Measurements from ENCODE around the gene VASH1.

VASH1 gene

DNA sequence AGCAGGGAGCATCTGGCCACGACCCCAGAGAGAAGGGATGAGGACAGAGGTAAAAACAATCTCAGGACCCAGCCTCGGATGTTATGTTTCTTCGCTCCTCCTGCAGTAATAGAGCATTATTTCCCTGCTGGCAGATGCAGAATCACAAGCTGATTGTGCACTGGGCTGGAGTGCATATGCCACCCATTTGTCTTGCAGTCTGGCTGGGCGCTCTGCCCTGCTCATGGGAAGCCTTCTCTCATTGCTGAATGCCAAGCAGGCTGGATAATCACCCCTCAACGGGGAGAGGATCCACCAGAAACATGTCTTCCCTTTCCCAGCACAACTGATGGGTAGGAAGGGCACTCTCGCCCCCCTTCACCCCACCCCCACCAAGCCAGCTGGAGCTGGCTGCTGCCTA lies 8.5 kb upstream of the VASH1 start:
- DNase-seq, result no peak

DNA sequence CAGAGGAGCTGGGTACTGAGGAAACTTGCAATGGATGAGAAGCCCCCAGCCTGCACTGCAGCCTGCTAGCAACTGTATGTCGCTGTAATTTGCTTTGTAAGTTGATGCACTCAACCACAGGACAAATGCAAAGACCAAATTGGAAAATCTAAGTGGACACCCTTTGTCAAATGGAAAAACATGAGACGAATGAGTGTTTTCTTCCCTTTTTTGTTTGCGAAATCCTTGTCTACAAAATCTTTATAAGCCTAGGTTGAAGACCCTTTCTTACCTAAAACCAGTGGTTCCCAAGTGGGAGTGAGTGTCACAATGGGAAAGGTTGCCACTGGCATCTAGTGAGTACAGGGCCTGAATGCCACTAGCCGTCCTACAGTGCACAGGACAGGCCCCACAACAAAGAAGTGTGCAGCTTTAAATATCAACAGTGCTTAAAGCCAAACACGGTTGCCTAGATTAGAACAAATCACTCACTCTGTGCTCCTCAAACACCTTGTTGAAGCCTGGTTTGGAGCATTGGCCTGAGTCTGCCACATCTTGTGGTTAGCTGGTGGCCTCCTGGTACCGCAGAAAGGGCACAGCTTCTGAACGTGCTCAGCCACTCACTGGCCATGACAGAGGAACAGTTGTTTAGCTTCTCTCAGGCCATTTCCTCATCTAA lies 7.6 kb upstream of the VASH1 start:
- no peak for DNase-seq

DNA sequence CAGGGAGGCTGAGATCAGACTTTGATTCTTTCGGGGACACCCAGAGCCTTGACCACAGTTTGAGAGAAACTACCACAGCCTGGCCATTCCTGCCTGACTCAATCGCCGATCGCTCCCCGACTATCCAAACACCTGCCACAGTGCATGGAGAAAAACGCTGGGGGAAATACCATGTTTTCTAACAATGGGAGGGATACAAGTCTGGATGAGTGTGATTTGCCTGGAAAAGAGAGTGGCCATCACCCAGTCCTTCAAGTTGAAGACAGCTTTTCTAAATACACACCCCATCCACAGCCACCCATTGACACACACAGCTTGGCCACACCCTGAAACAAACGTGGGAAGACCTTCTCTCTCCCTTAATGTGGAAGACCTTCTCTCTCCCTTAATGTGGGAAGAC lies 6.7 kb upstream of the VASH1 start:
- DNase-seq, result no peak

DNA sequence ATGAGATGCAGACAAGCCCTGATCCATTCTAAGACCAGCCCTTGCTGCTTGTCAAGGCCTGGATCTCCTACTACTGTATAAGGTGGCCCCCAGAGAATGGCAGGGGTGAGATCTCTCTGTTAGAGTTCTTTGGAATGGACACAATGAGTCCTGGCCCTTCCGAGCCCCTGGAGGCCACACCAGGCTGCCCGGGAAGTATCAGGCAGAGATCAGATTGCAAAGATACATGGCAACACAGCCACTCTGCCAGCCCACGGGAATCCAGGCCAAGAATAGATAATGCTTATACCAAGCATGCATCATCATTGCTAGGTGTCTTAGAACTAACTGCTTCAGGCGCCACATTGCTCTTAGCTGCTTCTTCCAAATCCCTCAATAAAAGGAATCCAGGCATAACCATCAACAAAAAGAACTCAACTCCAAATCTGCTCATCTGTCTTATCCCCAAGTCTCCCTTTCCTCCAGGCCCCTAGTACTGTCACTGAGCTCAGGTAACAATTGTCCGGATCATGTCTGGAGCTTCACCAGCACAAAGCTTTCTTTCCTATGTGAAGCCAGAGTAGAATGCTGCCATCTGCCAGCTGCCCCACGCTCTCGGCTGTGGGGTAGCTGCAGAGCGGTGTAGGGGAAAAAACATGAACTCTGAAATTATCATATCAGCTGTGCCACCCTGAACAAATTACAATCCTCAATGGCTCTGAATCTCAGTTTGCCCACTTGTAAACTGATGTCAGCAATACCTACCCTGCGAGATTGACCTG lies 5.5 kb upstream of the VASH1 start:
- DNase-seq, result no peak

DNA sequence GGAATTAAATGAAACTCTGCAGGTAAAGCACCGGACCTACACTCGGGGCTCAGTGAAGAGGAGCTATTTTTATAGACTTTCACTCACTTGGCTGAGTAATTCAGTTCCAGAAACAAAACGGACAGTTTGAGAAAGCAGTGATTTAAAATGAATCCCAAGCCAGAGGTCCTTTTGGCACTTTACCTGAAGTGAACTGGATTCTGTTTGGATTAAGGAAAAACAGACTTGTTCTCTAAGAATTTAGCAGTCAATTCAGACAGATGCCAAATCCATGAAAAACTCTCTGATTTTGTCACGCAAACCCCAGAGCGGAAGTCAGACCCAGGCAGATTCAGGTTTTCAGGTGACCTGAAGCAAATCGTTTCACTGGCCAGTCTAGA lies 4.9 kb upstream of the VASH1 start:
- DNase-seq, result no peak

DNA sequence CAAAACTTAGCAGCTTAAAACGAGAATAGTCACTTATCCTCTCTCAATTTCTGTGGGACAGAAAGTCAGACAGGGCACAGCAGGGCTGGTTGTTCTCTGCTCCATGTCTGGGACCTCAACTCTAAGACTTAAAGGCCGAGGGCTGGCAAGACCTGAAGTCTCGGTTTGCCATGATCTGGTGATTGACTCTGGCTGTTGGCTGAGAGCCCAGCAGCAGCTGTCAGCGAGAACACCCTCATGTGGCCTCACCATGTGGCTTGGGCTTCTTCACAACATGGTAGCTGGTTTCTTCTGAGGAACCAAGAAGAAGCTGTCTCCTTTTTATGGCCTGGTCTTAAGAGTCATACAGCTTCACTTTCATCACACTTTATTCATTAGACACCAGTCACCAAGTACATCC lies 1.7 kb upstream of the VASH1 start:
- DNase-seq, result no peak

DNA sequence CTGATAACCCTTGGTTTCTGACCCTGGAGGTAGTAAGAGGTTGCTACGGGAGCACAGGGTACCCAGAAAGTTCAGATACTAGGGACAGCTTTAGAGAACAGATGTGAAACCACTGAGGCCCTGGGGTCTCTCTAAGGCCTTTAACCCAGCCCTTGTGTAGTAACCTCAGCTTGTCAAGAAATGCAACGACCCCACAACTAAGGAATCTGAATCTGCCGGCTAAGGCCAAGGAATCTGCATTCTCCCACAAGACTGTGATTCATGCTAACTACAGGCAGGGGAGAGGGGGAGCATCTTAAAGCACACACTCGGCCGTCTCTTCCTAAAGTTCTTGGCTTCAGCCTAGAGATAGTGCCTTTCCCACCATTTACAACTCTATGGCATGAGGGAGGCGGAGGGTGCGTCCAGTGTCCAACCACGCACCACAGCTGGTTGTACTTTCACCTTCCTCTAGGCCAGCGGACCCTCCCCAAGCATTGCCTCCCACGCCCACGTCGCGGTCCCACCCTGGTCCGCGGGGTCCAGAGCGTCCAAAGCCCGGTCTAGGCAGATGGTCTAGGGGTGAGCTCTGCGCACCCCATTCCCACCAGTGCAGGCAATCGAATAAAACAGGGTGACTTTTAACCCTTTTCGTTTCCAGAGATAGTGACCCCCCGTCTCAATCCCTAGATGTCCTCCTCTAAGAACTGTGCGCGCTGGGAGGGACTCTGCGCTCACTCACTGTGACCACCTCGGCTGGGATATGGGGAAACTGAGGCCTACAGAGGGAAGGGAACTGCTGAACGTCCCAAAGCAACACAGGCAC lies 735 bp upstream of the VASH1 start:
- no peak for DNase-seq

DNA sequence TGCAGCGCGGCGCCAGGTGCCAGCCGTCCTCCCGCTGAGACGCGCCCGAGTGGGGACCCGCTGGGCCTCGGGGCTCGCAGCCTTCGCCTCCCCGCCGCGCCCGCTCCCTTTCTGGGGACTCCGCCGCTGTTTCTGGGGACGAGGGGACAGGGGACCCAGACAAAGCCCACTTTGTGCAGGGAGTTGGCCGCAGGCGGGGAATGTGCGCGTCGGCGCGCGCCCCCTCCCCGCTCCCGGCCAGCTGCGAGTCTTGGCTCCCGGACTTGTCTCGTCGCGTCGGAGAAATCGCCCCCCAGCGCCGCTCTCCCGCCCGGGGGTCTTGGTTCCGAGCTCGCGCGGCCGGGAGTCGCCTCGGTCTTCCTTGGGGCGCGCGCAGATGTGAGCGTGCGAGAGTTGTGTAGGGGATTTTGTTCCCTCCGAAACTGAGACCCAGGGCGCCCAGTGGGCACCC lies 717 bp downstream of the VASH1 start:
- no peak for DNase-seq

DNA sequence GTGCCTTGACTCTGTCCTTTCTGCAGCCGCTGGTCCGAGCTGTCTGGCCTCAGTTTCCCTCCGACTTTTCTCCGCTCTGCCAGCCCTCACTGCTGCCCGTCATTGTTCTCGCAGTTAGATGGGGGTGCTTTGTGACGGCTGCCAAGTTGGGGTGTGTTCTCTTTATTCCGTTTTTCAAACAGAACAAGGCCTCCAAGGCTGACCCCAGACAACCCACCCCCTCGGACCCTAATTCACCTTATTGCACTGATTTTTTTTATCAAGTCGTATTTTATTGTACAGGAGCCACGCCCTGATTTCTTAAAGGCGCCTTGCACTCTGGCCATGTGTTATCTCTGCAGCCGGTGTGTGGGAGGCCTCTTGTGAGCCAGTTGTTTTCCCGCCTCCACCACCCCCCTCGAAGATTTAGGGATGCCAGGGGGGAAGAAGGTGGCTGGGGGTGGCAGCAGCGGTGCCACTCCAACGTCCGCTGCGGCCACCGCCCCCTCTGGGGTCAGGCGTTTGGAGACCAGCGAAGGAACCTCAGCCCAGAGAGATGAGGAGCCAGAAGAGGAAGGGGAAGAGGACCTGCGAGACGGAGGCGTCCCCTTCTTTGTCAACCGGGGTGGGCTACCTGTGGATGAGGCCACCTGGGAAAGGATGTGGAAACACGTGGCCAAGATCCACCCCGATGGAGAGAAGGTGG lies 1.3 kb downstream of the VASH1 start:
- no peak for DNase-seq

DNA sequence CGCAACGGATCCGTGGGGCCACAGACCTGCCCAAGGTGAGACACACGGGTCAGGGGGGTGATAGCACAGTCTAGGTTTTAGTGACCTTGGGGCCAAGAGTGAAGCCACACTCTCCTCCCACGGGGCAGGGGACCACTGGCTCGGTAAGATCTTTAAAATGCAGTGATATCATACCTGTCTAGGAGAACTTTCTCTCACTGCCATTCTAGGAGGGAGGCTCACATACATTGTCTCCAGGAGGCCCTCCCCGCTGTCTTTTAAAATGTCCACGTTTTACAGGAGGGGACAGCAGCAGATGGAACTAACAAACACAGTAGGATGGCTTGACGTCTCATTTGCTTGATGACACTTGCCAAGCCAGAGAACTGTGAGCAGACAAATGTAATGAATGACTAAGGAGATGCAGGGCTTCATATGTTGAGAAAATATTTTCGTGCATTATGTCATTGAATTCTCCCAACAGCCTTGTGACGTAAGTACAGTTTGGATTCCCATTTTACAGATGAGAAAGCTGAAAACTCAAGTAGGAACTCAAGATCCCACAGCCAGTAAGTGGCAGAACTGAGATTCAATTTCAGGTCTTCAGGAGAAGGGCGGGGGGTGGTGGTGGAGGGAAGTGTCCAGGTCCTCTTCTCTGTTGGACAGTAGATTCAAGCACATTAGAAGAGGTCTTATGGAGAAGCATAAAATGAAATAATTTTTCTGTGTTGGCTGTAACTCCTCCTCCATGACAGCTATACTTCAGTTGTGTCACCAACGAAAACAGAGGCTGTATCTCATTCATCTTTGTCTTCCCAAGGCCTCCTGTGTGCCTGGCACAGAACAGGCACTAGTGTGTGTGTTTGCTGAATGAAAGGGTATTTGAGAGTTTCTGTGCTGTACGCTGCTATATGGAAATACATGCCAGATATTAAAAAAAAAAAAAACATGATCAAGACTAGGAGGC lies 2.1 kb downstream of the VASH1 start:
- DNase-seq, result no peak

DNA sequence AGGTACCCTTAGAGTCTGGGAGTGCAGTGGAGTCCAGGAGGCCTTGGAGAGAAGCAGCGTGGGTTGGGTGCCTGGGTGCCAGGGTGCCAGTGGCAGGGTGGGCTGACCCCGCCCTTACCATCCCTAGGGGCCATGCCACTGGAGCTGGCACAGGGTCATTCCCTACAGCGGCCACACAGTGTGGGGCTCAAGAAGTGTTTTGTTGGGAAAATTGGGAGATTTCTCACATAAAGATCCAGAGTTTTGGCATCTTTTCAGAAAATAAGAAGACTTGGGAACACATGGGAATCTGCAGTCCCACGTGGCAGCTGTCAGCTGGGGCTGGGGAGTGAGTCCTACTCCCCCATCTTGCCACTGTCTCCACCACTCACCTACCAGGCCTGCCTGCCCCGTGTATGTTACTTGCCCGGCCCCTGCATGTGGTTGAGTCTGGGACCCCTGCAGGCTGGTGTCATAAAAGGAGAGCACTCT lies 4.2 kb downstream of the VASH1 start:
- no peak for DNase-seq

DNA sequence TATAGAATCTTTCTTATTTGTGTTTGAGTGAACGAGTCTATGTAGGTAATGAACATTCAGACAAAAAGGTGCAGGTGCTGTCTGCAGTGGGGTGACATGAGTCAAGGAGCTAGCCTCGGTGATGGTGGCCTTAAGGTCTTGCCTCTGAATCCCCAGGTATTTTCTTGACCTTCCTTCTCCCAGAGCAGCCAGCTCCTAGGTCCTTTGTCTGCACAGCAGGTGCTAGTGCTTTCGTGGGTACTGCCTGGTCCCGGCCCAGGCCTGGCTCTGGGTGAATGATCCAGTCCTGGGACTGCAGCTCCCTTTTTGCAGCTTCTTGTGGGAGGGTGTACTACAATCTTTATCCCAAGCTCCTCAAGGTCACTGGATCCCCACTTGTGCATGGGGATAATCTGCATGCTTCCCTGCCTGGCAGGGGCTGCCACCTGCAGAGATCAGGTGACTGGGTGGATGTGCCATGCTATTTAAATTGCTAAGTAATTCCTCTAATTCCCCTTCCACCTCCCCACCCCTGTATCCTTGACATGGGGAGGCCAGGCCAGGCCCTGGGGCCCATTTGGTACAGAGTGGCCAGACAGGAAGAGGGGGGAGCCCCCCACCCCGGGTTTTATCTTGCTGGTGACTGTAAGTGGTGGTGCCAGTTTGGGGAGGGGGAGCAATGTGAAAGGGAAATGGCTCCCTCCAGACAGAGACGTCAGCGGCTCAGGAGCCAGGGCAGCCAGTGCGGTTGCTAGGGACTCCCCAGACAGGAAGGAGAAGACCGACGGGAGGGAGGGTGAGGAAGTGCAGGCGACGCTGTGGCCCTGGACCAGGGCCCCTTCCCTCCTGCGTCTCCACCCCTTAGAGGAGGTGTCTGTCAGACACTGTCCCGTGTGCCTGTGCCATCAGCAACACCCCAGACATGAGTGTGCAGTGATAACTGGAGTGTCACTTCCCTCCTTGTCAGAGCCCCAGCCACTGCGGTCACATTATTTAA lies 6.7 kb downstream of the VASH1 start:
- peak; percentile 73 for DNase-seq

DNA sequence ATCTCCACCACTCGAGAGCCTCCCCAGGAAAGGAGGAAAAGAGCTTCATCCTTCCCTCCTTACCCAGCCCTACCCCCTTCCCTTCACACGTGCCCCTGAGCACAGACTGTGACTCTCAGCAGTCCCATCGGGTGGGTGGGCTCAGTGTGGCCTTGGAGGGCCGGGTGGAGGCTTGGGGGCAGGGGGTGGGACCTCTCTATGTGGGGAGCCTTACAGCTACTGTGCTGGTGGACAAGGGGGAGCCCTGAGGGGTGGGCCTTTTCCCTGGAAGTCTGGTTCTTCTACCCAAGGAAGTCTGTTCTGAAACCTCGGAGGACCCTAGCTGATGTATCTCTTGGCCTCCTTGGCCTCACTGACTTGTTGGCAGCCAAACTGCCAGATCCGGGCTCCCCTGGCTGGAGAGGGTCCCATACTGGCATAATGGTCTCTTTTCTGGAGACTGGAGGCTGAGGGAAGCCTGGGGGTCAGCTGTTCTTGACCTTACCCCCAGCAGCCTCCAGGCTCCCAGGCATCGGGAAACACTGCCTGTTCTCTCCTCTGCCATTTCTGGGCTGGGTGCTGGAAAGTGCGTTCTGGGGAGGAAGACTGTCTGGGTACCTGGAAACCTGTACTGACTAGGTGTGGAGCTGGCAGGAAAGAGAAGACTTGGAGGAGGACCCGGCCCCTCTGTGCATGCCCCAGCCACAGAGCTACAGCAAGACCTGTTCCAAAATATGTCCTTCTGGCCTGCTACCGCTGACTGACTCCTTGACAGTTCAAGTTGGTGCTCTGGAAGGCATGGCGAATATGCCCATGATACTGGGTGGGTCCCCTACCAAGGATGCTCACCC lies 7.6 kb downstream of the VASH1 start:
- no peak for DNase-seq

DNA sequence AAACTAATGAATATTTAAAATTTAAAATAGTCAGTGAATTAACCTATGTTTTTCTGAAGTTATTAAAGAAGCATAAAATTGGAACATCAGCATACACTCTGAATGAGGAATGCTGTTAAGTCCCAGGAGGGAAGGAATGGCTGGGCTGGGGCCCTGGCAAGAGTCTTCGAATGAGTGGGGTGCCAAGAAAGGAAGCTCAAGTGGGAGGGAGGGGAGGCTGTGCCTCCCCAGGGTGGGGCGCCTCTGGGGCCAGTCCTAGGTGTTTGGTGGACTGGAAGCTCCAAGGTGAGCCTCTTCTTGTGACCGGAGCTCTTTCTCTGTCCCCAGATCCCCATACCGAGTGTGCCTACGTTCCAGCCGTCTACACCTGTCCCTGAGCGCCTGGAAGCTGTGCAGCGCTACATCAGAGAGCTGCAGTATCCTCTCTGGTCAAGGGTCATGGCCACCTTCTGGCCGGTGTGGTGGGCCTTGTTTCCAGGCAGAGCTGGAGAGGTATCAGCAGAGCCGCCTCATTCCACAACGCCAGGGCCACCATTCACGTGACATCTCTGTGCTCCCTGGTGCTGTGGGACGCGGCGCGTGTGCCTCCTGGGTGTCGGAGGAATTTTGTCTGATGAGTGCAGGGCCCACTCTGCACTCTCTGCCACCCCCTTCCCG lies 8.5 kb downstream of the VASH1 start:
- no peak for DNase-seq

DNA sequence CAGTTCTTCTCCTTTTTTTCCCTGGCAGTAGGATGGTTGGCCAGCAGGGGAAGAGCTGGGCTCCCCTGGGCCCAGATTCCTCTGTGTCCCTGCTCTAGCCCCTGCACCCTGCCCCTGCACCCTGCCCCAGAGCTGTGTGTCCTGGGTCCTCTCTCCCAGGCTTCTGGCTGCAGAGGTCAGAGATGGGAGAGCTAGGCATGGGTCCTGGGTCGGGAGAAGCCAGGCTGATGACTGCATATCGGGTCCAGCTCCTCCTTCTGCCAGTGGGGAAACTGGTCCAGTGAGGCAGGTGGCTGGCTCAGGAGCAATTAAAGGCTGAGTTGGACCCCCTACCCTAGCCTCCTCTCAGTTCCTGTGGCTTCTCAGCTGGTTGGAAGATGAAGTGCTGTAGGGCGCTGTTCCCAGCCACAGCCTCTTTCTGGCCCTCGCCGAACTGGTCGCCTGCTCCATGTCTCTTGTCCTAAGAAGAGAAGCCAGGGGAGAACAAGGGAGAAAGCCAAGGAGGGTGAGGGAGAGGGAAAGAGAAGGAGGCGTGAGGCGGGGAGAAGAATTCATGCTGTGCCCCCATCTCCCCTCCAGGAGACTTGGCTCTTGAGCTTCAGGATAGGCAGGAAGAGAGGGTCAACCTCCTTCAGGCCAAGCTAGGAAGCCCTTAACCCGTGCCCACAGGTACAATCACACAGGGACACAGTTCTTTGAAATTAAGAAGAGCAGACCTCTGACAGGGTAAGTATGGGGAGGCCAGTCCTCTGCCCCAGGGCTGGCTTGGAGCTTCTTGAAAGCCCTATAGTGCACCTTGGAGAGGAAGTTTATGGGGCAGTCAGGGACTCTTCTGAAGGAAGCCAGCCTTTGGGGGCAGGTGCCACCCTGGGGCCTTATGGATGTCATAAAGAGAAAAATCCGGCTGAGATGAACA lies 9.5 kb downstream of the VASH1 start:
- no peak for DNase-seq

DNA sequence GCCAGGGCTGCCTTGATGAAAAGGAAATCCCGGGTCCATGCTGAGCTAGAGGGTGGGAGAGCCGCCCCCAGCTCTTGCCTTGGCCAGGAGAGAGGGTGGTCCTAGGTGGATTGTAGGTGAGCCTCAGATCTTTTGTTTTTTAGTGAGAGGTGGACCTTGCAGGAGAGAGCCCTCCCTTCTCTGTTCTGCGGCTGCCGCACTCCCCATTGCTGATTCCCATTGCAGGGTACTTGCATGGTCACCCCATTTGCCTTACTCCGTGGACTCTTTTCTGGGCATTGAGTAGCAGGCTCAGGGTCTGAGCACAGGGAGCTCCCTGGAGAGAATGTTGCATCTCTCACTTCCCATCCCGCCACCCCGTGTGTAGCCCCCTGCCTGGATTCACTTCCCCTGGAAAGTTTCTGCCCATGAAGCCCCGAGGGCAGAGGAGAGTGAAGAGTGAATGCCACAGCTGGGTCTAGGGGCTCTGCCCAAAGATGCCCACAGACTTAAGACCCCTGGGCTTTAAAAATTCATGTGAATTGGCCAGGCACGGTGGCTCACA lies 10.2 kb downstream of the VASH1 start:
- DNase-seq, result no peak

DNA sequence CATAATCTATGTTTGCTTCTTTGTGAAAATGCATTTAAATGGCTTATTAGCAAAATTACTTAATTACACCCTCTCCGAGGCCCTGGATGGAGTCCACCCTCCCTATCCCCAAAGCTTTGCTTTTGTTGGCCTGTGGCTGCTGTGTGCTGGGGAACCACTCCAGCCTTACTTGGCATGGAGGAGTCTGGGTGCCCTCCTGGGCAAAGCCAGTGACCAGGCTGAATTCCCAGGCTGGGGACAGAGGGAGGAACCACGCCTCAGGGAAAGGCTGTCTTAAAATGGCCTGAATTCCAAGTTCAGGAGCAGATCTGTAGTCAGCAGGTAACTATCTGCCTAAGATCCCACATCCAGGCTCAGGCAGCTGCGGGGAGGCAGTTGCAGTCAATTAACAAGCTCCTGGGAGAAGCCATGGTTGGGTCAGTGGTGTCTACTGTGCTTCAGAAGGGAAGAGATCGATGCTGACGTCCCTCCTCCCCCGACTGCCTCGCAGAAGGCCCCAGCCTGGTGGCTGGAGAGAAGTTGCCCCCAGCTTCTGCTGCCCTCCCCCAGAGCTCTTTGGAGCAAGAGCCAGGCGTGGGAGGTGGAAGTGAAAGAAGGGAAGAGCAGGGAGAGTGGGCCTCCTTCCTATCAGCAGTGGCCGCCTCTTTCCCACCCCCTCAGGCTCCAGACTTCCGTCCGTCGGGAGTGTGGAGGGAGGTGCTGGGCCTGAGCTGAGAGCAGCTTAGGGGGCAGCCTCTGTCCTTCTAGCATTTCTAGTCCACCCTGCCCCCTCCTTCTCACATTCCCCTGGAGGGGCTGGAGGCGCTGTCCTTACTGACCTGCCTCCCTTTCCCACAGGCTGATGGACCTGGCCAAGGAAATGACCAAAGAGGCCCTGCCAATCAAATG lies 11.3 kb downstream of the VASH1 start:
- no peak for DNase-seq
